AG09319 (cell line): Measurements from ENCODE around the gene NT5DC2.
A peak's percentile ranks its signal among the peaks of the same experiment; 100 is the strongest.

ENCODE experiments used
- DNase-seq: peaks from one replicate; pipeline ENCODE4 v3.0.0-alpha.2; 2010; ENCODE audit warnings: low read depth; ENCODE audit errors: extremely low read depth
- CTCF ChIP-seq: IDR thresholded peaks from 2 replicates; pipeline ENCODE4 v1.5.1; 2011; ENCODE audit warnings: low read depth, mild to moderate bottlenecking, inconsistent platforms, low read length, moderate library complexity

NT5DC2 gene

DNA sequence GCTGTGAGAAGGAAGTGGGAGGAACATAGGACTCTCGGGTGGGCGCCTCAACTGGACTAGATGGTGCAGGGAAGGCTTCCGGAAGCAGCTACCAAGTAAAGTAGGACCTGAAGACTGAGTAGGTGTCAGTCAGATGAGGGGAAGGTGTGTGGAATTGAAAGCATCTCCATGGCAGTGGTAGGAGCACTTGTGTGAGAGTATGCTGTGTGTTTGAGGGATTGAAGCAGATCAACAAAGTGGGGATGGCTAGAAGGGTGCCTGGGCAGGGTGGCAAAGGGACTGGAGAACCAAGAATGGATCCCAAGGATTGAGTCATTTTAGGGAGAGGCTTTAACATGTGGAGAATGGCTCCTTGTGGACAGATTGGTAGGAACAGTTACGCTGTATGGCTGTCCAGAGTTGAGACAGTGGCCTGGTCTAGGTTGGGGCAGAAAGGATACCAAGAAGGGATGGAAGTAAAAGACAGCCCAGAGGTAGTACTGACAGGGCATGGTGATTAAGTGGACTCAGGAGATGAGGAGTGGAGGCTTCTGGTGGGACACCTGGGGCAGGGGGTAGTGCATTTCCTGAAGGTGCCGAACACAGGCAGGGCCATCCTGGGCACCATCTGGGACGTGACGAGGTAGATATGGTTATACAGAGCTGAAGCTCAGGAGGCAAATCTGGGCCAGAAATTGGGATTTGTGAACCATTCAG is 4.2 kb upstream of the NT5DC2 start:
- DNase-seq, result no peak
- TF ChIP-seq CTCF, result no peak

GRCh38 chr3:52537165-52537620 is 3.5 kb upstream of the NT5DC2 start:
- no peak for TF ChIP-seq CTCF
- no peak for DNase-seq

DNA sequence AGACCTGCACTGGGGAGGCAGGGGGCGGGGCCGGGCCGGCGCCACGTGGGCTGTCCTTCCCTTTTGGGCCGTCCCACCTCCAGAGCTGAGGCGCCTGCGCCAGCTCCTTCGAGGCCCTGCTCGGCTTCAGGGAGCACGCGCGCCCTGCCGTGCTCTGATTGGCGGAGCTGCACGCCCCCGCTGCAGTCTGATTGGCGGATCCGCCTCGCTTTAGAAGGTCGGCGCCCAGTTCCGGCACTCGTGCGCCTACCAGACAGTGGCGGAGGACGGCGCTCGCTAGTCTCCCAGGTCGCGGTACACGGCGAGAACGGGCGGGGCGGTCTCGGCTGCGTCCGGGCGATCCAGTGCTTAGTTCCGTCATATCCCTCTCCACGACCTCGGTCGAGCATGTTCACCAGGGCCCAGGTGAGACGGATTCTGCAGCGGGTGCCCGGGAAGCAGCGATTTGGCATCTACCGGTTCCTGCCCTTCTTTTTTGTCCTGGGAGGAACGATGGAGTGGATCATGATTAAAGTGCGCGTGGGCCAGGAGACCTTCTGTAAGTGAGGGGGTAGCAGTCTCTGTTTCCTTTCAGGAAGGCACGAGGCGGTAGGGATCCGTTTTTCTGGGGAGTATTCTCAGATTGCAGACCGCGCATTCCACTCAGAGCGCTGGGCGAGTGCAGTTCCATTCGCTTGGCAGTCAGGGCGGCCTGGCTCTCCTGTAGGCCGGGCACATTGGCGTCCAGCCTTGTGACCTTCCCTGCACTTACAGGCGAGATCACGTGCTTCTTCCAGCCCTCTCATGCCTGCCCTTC is 2.9 kb upstream of the NT5DC2 start, which contains the start of gene UQCC5:
TSS of gene UQCC5 (plus strand) at position 237 of the 796 bp plus-strand sequence. CDS start at position 388, 151 bp downstream.
- no peak; the same call in 1 of the 2 replicates for TF ChIP-seq CTCF
- DNase-seq, result peak; percentile 94

GRCh38 chr3:52536112-52536368 is 2.4 kb upstream of the NT5DC2 start:
- DNase-seq, result no peak
- TF ChIP-seq CTCF, result no peak

DNA sequence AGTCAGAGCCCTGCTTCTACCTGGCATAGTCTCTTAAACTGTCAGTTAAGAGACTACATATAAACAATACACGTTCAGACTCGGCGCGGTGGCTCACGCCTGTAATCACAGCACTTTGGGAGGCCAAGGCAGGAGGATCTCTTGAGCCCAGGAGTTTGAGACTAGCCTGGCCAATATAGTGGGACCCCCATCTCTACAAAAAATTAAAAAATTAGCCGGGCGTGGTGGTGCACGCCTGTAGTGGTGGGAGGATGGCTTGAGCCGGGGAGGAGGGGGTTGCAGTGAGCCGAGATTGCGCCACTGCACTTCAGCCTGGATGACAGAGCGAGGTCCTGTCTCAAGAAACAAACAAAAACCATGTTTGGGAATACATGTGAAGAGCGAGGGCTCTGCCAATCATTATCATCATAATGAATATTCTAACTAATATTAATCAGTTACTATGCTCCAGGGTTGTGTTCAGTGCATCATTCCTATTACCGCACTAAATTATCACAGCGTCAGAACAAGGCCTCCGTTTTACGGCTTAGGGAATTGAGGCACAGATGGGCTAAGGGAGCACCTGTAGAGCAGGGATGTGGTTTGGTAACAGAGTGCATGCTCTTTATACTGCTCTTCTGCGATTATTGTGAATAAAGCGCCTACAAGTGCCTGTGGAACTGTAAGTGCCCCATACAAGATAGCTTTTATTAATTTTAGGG is 1.9 kb upstream of the NT5DC2 start:
- DNase-seq, result no peak
- no peak for TF ChIP-seq CTCF

GRCh38 chr3:52534281-52535183 is 875 bp upstream of the NT5DC2 start:
- no peak for DNase-seq
- TF ChIP-seq CTCF, result no peak
